Epithelial cell of proximal tubule (primary cell): ENCODE results near the gene PAM16. TPM values are rescaled to one million over a fixed set of nuclear protein-coding genes. Genes with fewer than 3 reads are reported as not detected.

Source experiments
- DNase-seq: peaks from one replicate; pipeline ENCODE4 v3.0.0-alpha.2; 2011; ENCODE audit warnings: low read depth
- H3K4me3 ChIP-seq: 2 replicates; pipeline ENCODE4 v1.5.1; 2011; ENCODE audit warnings: low read depth, mild to moderate bottlenecking, low read length
- total RNA-seq: library from RNA; depleted of rRNA; stranded (reverse); fragments of >200 nt; gene quantifications from 2 replicates; pipeline ENCODE4 v1.2.3, GENCODE V29; 2015
- TF ChIP-seq, protein P1 (sequence below): conservative IDR thresholded peaks from 2 replicates; pipeline ENCODE4 v1.5.1; 2012; ENCODE audit warnings: low read depth, mild to moderate bottlenecking, low read length

The PAM16 gene
- total RNA-seq, 1 donor from 2014 or later, result 75.1 TPM

DNA sequence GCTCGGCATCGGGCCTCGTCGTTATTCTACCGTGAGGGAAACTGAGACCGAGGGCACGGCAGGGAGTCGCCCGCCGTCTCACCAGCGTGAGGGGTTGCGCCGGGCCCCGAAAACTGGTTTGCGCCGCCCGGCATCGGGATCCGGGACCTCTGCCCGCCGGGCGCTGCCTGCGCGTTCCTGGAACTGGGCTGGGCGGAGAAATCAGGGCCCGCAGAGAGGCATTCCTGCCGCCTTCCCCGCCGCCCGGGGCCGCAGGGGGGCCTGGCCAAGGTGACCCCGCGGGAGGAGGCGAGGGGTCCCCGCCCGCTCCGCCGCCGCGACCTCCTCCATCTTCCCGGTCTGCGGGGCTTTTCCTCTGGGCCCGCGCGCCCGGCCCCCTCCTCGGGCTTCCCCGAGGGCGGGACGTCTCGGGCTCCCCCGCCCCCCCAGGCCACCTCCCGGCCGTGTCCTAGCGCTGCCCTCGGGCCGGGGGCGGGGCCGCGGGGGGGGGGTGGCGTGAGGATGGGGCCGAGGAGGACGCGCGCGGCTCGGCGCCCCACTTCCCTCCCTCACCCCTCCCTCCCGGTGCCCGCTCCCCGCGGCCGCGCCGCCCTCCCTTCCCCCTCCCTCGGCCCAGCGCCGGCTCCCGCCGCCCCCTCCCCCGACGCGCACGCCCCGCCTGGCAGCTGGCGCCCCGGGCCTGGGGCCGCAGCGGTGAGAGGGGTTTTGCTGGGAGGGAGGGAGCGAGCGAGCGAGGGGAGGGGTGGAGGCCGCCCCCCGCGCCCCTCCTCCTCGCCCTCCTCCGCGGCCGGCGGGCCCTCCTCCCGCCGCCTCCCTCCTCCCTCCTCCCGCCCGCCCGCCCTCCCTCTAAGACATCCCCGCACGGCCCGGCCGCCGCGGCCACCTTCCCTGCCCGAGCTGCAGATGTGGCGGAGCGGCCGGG, 35.7 kb downstream of the PAM16 start, which contains the start of gene GLIS2:
Gene GLIS2, plus strand, starts transcription at position 882 of the 922 bp plus-strand sequence. CDS start 16,214 bp downstream, outside the sequence.
- TF ChIP-seq, protein P1, sequence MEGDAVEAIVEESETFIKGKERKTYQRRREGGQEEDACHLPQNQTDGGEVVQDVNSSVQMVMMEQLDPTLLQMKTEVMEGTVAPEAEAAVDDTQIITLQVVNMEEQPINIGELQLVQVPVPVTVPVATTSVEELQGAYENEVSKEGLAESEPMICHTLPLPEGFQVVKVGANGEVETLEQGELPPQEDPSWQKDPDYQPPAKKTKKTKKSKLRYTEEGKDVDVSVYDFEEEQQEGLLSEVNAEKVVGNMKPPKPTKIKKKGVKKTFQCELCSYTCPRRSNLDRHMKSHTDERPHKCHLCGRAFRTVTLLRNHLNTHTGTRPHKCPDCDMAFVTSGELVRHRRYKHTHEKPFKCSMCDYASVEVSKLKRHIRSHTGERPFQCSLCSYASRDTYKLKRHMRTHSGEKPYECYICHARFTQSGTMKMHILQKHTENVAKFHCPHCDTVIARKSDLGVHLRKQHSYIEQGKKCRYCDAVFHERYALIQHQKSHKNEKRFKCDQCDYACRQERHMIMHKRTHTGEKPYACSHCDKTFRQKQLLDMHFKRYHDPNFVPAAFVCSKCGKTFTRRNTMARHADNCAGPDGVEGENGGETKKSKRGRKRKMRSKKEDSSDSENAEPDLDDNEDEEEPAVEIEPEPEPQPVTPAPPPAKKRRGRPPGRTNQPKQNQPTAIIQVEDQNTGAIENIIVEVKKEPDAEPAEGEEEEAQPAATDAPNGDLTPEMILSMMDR, result no peak
- no peak for DNase-seq
- peak within 1 kb of the TSS; percentile 78 for H3K4me3 ChIP-seq

DNA sequence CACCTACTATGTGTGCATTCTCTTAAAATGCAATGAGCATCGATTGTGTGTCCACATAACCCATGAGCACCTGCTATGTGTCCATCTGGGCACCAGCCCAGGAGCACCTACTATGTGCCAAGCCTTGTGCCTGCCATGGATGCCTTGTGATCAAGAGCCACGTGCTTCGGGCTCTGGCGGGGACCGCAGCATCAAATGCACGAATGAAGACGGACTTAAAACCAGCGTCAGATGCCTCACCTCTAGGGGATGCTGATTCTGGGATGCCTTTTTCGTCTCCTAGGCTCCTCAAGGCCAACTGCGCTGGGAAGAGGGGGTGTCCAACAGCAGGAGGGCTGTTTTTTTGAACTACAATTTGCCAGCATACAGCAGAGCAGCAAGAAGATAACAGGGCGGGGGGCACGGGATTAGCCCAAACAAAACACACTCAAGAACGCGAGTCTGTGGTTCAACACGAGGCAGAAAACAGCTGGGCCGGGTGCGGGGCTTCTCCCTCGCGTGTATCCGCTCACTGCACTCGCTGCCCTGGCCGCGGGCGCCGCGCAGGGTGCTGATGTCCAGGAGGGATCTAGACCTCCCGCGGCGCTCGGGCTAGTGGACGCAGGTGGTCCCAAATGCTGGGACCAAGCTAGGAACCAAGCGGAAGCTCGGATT, 36.5 kb downstream of the PAM16 start:
- no peak for DNase-seq

DNA sequence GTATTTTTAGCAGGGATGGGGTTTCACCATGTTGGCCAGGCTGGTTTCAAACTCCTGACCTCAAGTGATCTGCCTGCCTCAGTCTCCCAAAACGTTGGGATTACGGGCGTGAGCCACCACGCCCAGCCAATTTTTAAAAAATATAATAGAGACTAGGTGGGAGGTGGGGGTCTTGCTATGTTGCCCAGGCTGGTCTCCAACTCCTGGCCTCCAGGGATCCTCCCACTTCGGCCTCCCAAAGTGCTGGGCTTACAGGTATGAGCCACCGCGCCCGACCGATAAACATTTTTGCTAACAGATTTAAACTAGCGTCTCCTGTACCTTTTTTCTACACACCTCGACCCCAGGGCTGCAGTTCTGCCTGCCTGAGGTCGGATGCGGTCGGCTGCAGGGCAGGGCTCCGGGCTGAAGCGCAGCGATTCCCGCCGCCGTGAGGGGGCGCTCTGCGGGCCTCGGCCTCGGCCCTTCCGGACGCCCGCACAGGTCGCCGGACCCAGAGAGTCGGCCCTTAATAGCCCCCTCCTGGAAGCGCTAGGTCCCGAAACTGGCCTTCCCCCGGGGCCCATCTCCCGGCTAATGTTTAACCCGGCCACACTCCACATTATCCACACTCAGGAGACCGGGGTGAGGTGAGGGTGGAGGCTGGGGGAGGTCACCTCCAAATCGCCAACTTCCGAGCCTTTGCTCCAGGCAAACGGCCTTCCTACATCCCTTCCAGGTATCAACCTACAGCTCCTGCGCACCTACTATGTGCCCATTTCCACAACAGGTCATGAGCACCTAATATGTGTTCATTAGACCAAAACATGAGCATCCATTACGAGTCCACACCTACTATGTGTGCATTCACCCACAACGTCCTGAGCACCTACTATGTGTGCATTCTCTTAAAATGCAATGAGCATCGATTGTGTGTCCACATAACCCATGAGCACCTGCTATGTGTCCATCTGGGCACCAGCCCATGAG, 37.3 kb downstream of the PAM16 start:
- TF ChIP-seq, protein P1, result peak; percentile 87
- H3K4me3 ChIP-seq, result no peak overlapping the region
- no peak for DNase-seq

More for the DNA sequence above, 36.5 kb downstream of the PAM16 start:
- TF ChIP-seq, protein P1, result no peak
- peak overlapping the region; percentile 66 for H3K4me3 ChIP-seq

DNA sequence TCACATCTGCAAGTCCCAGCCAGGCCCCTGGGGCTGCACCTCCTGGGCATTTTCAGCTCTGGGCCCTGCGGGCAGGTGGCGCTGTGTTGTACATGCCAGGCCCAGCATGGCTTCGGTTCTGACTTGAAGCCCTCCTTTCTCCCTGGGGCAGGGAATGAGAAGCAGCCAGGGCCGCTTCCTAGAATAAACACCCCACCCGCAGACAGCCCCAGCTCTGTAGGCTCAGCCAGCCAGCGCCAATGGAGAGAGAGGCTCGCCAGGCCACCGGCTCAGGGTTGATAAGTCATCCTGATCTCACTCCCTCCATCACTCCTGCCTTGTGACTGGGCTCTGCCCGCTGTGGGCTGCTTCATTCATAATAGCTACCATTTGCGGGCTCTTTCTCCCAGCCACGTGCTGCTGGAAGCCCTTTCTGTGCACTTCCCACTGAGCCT, 41.3 kb downstream of the PAM16 start:
- no peak for DNase-seq
- TF ChIP-seq, protein P1, result peak; percentile 82
- no peak overlapping the region for H3K4me3 ChIP-seq

DNA sequence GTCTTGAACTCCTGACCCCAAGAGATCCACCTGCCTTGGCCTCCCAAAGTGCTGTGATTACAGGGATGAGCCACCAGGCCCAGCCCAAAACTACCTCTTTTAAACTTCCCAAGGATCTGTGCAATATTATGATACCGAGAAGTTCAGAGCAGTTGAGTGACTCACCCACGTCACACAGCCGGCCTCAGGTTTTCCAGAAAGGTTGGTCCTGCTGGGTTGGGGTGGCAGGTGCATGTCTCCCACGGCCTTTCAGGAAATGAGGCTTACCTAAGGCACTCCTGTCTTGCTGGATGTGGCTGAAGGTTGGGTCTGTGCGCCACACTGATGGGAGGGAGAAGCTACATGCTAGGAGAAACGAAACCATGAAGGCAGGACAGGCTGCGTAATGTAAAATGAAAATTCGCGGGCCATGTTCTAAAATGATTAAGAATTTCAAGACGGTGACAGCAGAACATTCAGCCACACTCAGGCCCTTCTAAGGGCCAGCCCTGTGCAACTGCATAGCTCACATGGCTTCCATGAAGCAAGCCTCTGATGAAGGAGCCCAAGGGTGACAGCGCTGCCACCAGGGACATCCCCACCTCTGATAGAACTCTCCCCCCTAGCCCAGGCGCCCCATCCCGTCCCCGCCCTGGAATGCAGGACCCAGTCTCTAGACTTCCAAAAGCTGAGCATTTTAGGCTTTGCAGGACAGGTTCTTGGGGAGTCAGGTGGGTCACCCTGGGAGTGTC, 41.9 kb downstream of the PAM16 start:
- TF ChIP-seq, protein P1, result no peak
- H3K4me3 ChIP-seq, result no peak overlapping the region
- no peak for DNase-seq
